Measurements from ENCODE around the gene MYO18A.

GRCh38 chr17:29136998-29137730 lies 43.0 kb downstream of the MYO18A start:
- TF ChIP-seq CTCF (IDR thresholded peaks at IDR 0.05; ENCODE audit: borderline replicate concordance, extremely low read depth, low read length, poor library complexity, severe bottlenecking) (no peak), EZH2 (IDR thresholded peaks at IDR 0.05; ENCODE audit: borderline replicate concordance, low read depth, low read length, severe bottlenecking) (no peak)

All from DND-41 (cell line).